PC-3 (cell line): ENCODE measurements around the gene WDR90. TPM values are rescaled to one million over a fixed set of nuclear protein-coding genes. Genes with fewer than 3 reads are reported as not detected.
A peak's percentile ranks its signal among the peaks of the same experiment; 100 is the strongest.

Experiments
- ATAC-seq: fragments of 200-7000 bp; cut with Tn5 transposase; 2 replicates; pipeline ENCODE4 v1.9.1; 2020; ENCODE audit warnings: mild to moderate bottlenecking, moderate library complexity
- BruUV-seq: library from RNA; stranded (reverse); fragments of 400-500 nt; replicated peaks from 2 replicates; lab custom pipeline; 2021; lab: Mats Ljungman, UMichigan
- CTCF ChIA-PET: fragments of 300-600 bp; sonication (Branson Sonifier 250); formaldehyde crosslinking; loops from one replicate; lab custom pipeline; 2022; ENCODE audit warnings: antibody characterized with exemption; lab: Charles Lee
- POLR2A ChIA-PET: fragments of 300-600 bp; sonication (Branson Sonifier 250); formaldehyde crosslinking; loops from one replicate; lab custom pipeline; 2022; ENCODE audit warnings: antibody characterized with exemption; ENCODE audit not compliant: unreplicated experiment; lab: Charles Lee
- DNase-seq: peaks from one replicate; pipeline ENCODE4 v3.0.0-alpha.2; 2015
- H2AFZ ChIP-seq: fragments of 300-600 bp; sonication (generic); 2 replicates; pipeline ENCODE4 v1.6.0; 2016; ENCODE audit warnings: antibody characterized with exemption, low read length
- H3F3A ChIP-seq: fragments of 300-600 bp; sonication (generic); one replicate; pipeline ENCODE4 v1.6.0; 2017; ENCODE audit warnings: antibody characterized with exemption, low read length, control low read depth, mild to moderate bottlenecking; ENCODE audit not compliant: unreplicated experiment
- H3K27ac ChIP-seq: fragments of 300-600 bp; sonication (generic); 2 replicates; pipeline ENCODE4 v1.5.1; 2016; ENCODE audit warnings: mild to moderate bottlenecking, low read length
- H3K27me3 ChIP-seq: fragments of 300-600 bp; sonication (generic); 2 replicates; pipeline ENCODE4 v1.6.1; 2016; ENCODE audit warnings: low read length, mixed read lengths
- H3K36me3 ChIP-seq: fragments of 300-600 bp; sonication (generic); 2 replicates; pipeline ENCODE4 v1.6.1; 2016; ENCODE audit warnings: low read depth, mixed run types, low read length, mixed read lengths
- H3K4me1 ChIP-seq: fragments of 300-600 bp; sonication (generic); 2 replicates; pipeline ENCODE4 v1.5.1; 2016; ENCODE audit warnings: low read length; ENCODE audit not compliant: insufficient read depth
- H3K4me2 ChIP-seq: fragments of 300-600 bp; sonication (generic); 2 replicates; pipeline ENCODE4 v1.6.0; 2016; ENCODE audit warnings: low read length
- H3K4me3 ChIP-seq: fragments of 300-600 bp; sonication (generic); 2 replicates; pipeline ENCODE4 v1.5.1; 2016; ENCODE audit warnings: mild to moderate bottlenecking, low read length, mixed read lengths
- H3K79me2 ChIP-seq: fragments of 300-600 bp; sonication (generic); 2 replicates; pipeline ENCODE4 v1.6.1; 2017; ENCODE audit warnings: low read length, mixed read lengths
- H3K9ac ChIP-seq: fragments of 300-600 bp; sonication (generic); 2 replicates; pipeline ENCODE4 v1.6.0; 2016; ENCODE audit warnings: mild to moderate bottlenecking, low read length
- H3K9me2 ChIP-seq: fragments of 300-600 bp; sonication (generic); replicated peaks from 2 replicates; pipeline ENCODE4 v1.6.1; 2016; ENCODE audit warnings: mixed run types, low read length, mixed read lengths
- H3K9me3 ChIP-seq: fragments of 300-600 bp; sonication (generic); 2 replicates; pipeline ENCODE4 v1.6.1; 2016; ENCODE audit warnings: low read length, mixed read lengths
- H4K20me1 ChIP-seq: fragments of 300-600 bp; sonication (generic); 2 replicates; pipeline ENCODE4 v1.6.1; 2016; ENCODE audit warnings: low read length, mixed read lengths
- EZH2 ChIP-seq: fragments of 300-600 bp; sonication (generic); IDR thresholded peaks from one replicate; pipeline ENCODE4 v1.6.1; 2017; ENCODE audit warnings: antibody characterized with exemption, mild to moderate bottlenecking, low read length; ENCODE audit not compliant: unreplicated experiment
- EZH2phosphoT487 ChIP-seq: fragments of 300-600 bp; sonication (generic); IDR thresholded peaks from 2 replicates; pipeline ENCODE4 v1.6.1; 2018; ENCODE audit warnings: mild to moderate bottlenecking, antibody characterized with exemption, low read length, borderline replicate concordance
- intact Hi-C: fragments of 100-400 bp; cut with micrococcal nuclease; formaldehyde crosslinking; loops from 2 replicates; pipeline ENCODE4 v1.9.0; 2023
- total RNA-seq: library from RNA; depleted of rRNA; stranded (reverse); fragments of >200 nt; gene quantifications from 2 replicates; pipeline ENCODE4 v1.2.3, GENCODE V29; 2014
- TF ChIP-seq, protein P1 (sequence below): fragments of 300-600 bp; sonication (generic); conservative IDR thresholded peaks from 2 replicates; pipeline ENCODE4 v1.5.1; 2017; ENCODE audit warnings: antibody characterized with exemption, low read depth, mild to moderate bottlenecking, low read length

WDR90 gene
- total RNA-seq, 1 experiment from 2014 or later, result 44.4 TPM

DNA sequence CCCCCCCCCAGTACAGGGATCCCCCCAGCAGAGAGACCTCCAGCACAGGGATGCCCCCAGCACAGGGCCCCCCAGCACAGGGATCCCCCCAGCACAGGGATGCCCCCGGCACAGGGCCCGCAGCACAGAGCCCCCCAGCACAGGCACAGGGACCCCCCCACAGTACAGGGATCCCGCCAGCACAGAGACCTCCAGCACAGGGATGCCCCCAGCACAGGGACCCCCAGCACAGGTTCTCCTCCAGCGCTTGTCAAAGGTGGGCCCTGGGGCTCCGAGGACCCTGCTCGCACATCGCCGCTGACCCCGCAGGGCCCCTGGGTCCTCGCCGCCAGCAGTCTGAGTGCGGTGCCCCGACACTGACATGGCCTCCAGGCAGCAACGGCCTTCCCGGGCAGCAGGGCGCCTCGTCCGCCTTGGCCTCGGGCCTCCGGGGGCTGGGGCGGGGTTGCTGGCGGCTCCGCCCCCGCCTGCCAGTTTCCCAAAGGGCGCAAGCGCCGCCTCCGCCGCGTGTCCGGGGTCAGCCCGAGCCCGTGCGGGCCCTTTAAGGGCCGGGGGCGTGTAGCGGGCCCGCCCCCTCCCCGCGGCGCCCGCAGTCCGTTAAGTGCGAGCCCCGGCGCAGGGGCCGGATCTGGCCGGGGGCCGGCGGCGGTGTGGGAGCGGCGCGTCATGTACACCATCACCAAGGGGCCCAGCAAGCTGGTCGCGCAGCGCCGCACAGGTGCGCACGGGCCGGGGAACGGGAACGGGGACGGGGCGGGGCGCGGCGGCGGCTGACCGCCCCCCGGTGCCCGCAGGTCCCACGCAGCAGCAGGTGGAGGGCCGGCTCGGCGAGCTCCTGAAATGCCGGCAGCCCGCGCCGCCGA lies 7.6 kb upstream of the WDR90 start, which contains the start of gene MCRIP2:
Gene MCRIP2 (plus strand): TSS at position 503 of the 863 bp plus-strand sequence. CDS start 164 bp downstream, at position 667.
- Histone ChIP-seq H3K4me1 (peaks cover 34% of the 10 kb centered on the region), H2AFZ (peak within 1 kb of the TSS; percentile 74), H3K27ac (peak within 1 kb of the TSS; percentile 29), H3K9ac (peak within 1 kb of the TSS; percentile 67), H3F3A (no peaks in the 10 kb centered on the region), H3K9me3 (no peaks in the 10 kb centered on the region), H4K20me1 (no peaks in the 10 kb centered on the region), H3K36me3 (no peaks in the 10 kb centered on the region), H3K9me2 (no peaks in the 10 kb centered on the region), H3K4me3 (peak within 1 kb of the TSS; percentile 81), H3K79me2 (peaks cover 40% of the 10 kb centered on the region), H3K4me2 (peak within 1 kb of the TSS; percentile 93), H3K27me3 (no peaks in the 10 kb centered on the region)
- BruUV-seq, result no TSS peak
- CTCF ChIA-PET, result no interaction called here
- POLR2A ChIA-PET, result no interaction called here
- no peak for TF ChIP-seq EZH2
- TF ChIP-seq, protein P1, sequence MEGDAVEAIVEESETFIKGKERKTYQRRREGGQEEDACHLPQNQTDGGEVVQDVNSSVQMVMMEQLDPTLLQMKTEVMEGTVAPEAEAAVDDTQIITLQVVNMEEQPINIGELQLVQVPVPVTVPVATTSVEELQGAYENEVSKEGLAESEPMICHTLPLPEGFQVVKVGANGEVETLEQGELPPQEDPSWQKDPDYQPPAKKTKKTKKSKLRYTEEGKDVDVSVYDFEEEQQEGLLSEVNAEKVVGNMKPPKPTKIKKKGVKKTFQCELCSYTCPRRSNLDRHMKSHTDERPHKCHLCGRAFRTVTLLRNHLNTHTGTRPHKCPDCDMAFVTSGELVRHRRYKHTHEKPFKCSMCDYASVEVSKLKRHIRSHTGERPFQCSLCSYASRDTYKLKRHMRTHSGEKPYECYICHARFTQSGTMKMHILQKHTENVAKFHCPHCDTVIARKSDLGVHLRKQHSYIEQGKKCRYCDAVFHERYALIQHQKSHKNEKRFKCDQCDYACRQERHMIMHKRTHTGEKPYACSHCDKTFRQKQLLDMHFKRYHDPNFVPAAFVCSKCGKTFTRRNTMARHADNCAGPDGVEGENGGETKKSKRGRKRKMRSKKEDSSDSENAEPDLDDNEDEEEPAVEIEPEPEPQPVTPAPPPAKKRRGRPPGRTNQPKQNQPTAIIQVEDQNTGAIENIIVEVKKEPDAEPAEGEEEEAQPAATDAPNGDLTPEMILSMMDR, result no peak
- no peak for TF ChIP-seq EZH2phosphoT487
- DNase-seq, result peak; percentile 80
- peak; percentile 58 for ATAC-seq
- intact Hi-C loops, result no loop called here

DNA sequence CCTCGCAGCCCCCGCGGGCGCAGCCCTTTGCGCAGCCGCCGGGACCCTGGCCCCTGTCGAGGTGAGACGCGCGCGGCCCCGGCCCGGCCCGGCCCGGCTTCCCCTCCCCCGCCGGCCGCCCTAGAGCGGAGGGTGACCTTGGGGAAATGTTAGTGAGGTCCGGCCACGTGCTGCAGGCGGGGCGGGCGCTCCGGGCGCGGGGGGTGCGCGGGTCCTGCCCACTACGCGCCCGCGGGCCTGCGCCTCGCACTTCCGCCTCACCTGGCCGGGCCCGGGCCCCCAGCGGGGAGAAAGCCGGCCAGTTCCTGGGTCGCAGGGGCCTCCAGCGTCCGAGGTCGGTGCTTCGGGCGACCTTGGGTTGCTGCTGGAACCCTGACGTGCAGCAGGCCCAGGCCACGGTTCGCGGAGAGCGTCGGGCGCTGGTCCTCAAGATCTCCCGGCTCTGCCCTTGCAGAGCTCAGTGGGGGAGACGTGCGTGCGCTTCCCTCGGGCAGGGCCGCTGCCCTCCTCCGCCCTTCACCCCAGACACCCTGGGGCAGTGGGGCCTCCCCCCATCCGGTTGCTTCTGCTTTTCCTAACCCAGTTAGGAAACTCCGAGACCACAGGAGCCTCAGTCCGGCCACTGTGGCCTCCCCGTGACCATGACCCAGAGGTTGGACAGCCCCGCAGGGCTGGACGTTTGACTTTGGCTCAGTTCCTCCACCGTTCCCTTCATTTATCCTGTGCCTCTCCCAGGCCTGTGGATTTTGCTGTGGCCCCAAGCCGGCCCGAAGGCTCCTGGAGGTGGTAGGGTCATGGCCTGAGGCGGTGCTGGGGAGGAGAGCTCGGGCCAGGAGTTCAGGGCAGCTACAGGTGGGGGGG lies 6.7 kb upstream of the WDR90 start:
- no peak for TF ChIP-seq EZH2
- TF ChIP-seq, protein P1, result no peak
- no peak for TF ChIP-seq EZH2phosphoT487
- DNase-seq, result peak; percentile 26
- Histone ChIP-seq H4K20me1 (no peaks in the 10 kb centered on the region), H3F3A (no peaks in the 10 kb centered on the region), H3K79me2 (peaks cover 42% of the 10 kb centered on the region), H3K9me2 (no peaks in the 10 kb centered on the region), H3K27ac (peak overlapping the region; percentile 29), H2AFZ (peak overlapping the region; percentile 74; the same call in 1 of the 2 replicates), H3K36me3 (no peaks in the 10 kb centered on the region), H3K9me3 (no peaks in the 10 kb centered on the region), H3K4me1 (peaks cover 32% of the 10 kb centered on the region), H3K27me3 (no peaks in the 10 kb centered on the region), H3K9ac (peak overlapping the region; percentile 67), H3K4me2 (peak overlapping the region; percentile 93), H3K4me3 (peak overlapping the region; percentile 81)
- intact Hi-C loops, result no loop called here
- no TSS peak for BruUV-seq
- CTCF ChIA-PET, result interaction anchor here (0.6 kb wide), 1 partner anchor 8 kb away, joined by 3 read pairs; no protein-coding TSS in a partner anchor
- POLR2A ChIA-PET, result no interaction called here
- peak; percentile 30 for ATAC-seq
